ENCODE data around the gene RPS2.

The RPS2 gene

GRCh38 chr16:1981398-1981836 is 16.8 kb upstream of the RPS2 start, which contains the start of gene NOXO1:
Gene NOXO1 (minus strand): TSS chr16:1981469. CDS start chr16:1981179, 290 bp downstream.
- DNase-seq (ENCODE audit: low spot score) = no peak

GRCh38 chr16:1980770-1981087 is 16.1 kb upstream of the RPS2 start:
- DNase-seq (ENCODE audit: low spot score) = no peak

DNA sequence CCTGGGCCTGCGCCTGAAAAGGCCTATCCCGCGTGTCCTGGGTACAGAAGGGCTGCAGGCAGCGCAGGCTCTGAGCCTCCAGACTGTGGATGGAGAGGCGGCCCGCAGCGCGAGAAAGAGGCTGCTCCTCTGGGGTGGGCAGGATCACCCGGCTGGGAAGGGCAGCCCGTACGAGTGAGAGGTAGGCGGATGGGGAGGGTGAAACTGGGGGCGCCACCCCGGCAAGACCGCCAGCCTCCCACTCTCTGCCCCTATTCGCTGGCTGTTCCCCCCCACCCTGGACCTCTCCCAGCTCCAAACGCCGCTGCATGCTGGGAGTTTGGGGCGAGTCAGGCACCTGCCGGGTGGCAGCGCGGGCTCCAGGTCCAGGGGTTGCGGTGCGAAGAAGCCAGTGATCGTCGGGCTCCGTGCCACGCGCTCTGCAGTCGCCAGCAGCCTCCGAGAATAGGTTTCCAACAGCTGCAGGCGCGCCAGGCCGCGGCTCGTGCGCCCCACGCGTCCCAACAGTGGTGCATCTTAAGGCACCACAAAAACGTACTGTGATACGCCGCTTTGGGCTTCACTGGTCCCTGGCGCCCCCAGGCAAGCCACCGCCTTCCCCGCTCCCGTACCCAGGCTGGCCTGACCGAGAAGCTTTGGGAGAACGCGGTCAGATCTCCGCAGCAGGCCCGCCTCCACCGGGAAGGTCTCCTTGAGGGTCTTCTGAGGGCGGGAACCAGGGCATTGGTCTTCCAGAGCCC is 15.6 kb upstream of the RPS2 start:
- DNase-seq (ENCODE audit: low spot score) = no peak

GRCh38 chr16:1979271-1980029 is 14.8 kb upstream of the RPS2 start:
- no peak for DNase-seq (ENCODE audit: low spot score)

DNA sequence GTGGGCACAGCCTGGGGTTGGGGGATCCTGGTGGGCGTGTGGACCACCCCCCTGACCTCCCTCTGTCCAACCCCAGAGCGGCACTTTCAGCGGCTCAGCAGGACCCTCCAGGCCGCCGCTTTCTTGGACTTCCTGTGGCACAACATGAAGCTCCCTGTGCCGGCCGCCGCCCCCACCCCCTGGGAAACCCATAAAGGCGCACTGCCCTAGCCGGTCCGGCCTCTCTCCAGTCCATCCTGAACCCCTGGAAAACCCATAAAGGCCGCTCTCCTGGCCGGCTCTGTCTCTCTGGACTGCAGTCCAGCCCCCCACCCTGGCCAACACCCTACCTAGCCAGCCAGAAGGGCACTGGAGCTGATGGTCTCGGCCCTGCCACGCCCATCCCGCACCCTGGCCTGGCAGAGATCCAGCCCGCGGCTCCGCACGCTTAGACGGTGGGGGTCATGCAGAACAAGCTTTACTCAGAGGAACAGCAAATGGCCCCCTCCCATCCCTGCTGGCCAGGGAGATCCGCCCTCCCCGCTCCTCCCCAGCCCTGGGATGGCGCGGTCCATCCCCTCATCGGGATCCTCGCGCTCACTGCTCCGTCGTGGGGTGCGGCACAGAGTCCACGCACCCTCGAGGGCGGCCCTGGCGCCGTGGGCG is 14.0 kb upstream of the RPS2 start:
- no peak for DNase-seq (ENCODE audit: low spot score)

DNA sequence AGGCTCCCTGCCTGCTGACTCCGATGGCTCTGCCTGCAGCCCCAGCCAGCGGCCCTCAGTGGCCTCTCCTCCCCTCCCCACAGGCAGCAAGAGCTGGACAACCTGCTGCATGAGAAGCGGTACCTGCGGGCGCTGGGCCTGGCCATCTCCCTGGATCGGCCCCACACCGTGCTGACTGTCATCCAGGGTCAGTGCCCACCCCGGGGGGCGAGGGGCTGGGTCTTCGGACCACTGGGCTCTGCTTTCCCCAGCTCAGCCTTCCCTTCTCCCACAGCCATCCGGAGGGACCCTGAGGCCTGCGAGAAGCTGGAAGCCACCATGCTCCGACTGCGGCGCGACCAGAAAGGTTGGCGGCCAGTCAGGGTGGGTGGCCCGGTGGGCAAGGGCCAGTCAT is 13.2 kb upstream of the RPS2 start:
- DNase-seq (ENCODE audit: low spot score) = no peak

DNA sequence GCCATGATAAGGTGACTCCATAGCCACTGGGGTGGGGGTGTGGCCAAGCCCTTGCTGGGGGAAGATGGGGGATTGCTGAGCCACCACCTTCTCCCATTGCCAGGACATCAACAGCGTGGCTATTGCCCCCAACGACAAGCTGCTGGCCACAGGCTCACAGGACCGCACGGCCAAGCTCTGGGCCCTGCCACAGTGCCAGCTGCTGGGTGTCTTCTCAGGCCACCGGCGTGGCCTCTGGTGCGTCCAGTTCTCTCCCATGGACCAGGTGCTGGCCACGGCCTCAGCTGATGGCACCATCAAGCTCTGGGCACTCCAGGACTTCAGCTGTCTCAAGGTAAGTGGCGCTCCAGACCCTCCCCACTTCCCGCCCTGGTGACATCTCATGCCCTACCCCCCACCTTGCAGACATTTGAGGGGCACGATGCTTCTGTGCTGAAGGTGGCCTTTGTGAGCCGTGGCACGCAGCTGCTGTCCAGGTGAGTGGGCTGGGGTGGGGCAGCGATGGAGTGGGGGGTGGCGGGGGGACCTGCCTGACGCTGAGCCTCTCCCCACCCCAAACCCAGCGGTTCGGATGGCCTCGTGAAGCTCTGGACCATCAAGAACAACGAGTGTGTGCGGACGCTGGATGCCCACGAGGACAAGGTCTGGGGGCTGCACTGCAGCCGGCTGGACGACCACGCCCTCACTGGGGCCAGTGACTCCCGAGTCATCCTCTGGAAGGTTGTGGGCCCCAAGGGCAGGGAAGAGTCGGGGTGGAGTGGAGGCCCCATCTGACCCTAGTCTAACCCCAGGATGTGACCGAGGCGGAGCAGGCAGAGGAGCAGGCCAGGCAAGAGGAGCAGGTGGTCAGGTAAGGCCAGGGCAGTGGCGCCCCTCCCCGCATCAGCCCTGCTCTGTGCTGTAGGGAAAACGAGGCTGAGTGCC is 12.6 kb upstream of the RPS2 start:
- DNase-seq (ENCODE audit: low spot score) = no peak

GRCh38 chr16:1976216-1976520 is 11.5 kb upstream of the RPS2 start:
- no peak for DNase-seq (ENCODE audit: low spot score)

- no peak for DNase-seq (ENCODE audit: low spot score)
Measured at GRCh38 chr16:1975432-1976215, 11.0 kb upstream of the RPS2 start.

DNA sequence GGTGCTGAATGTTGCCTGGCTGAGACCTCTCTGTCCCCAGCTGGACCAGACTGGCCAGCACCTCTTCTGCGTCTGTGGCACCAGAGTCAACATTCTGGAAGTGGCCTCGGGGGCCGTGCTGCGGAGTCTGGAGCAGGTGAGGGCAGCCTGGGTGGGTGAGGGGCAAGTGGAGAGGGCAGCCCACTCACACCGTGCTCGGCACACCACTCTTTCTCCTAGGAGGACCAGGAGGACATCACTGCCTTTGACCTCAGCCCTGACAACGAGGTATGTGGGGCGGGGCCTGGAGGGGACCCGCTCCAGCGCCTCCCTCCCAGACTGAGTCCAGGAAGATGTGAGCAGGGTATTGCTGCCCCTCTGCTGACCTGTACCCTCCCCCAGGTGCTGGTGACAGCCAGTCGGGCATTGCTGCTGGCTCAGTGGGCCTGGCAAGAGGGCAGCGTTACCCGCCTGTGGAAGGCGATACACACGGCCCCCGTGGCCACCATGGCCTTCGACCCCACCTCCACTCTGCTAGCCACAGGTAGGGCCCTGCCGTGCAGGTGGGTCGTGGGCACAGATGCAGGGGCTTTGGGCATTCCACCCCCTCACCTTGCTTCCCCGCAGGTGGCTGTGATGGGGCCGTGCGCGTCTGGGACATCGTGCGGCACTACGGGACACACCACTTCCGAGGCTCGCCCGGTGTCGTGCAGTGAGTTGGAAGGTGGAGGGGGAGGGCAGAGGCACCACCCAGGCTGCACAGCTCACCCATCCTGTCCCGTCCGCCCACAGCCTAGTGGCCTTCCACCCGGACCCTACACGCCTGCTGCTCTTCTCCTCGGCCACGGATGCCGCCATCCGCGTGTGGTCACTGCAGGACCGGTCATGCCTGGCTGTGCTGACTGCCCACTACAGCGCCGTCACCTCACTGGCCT is 9.8 kb upstream of the RPS2 start:
- DNase-seq (ENCODE audit: low spot score) = no peak

- DNase-seq (ENCODE audit: low spot score) = no peak
Measured at GRCh38 chr16:1973461-1974156, 9.0 kb upstream of the RPS2 start.

GRCh38 chr16:1972490-1972877 is 7.9 kb upstream of the RPS2 start:
- no peak for DNase-seq (ENCODE audit: low spot score)

DNA sequence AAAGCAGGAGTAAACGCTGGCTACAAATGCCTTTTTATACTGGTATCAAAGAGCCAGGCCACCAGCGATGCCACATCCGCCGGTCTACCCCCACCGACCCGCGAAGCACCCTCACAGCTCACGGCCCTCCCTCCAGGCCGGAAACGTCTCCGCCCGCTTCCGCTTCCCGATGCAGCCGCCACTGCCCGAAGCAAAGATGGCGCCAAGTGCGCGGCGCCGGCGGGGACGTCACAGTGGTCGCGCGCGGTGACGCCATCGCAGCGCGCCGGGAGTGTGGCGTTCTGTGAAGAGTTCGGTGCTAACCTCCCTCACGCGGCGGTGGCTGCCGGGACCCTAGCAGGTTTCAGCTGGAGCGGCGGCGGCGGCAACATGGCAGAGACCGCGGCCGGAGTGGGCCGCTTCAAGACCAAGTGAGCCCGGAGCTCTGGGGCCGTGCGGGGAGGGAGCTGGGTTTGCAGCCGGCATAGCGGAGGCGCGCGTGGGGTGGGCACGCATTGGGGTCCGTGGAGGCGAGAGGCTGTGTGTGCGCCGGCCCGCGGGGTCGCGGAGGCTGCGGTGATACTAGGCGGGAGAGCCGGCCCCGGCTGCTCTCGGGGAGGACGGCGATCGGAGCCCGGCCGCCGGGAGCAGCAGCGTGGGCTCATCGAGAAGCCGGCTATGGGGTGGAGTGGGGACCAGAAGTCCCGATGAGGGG is 7.3 kb upstream of the RPS2 start, which contains the start of gene TBL3:
TSS of gene TBL3 (plus strand) at position 258 of the 694 bp plus-strand sequence. CDS start at position 370, 112 bp downstream.
- DNase-seq (ENCODE audit: low spot score) = peak; percentile 87

GRCh38 chr16:1968146-1968953 is 3.7 kb upstream of the RPS2 start:
- no peak for DNase-seq (ENCODE audit: low spot score)

DNA sequence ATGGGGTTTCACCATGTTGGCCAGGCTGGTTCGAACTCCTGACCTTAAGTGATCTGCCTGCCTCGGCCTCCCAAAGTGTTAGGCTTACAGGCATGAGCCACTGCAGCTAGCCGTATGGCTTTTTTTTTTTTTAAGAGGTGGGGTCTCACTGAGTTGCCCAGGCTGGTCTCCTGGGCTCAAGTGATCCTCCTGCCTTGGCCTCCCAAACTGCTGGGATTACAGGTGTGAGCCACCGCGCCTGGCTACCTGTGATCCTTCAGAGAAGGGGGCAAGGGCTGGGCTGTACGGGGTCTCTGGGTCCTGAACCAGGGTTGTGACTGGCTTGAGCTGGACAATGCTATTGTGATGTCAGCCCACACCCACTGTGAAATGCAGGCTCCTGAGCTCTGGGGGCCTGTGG is 1.8 kb upstream of the RPS2 start, which contains the start of gene RNF151:
TSS of gene RNF151 (plus strand) at position 397 of the 400 bp plus-strand sequence. CDS start 26 bp downstream, outside the sequence.
- no peak for DNase-seq (ENCODE audit: low spot score)

GRCh38 chr16:1965396-1966001 is 873 bp upstream of the RPS2 start:
- no peak for DNase-seq (ENCODE audit: low spot score)

DNA sequence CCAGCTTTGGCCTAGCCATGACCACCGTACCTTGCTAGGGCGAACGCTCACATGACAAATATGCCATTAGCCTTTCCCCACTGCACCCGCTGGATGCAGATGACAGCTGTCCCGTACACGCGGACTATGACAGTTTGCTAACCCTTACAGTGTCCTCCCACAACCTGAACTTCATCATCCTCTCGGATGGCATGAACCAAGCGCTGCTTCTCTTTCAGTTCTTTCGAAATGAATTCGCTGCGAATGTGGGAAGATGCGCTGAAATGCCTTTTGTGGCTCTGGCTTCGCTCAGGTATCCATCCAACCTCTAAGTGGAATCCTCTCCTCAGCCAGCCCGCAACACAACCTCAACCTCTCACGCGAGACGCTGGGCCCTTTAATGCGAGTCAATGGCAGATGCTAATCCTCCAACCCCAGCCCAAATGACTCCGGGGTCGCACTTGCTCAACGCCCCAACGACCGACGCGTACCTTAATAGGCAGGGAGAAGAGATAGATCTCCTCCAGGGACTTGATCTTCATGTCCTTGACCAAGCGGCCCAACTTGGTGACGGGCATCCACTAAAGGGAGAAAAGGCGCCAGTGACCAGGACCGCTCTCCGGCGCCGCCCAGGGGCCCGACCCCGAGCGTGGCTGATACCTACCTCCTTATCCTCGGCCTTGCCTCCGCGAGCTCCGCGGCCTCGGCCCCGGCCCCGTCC is 670 bp downstream of the RPS2 start:
- DNase-seq (ENCODE audit: low spot score) = no peak
